ENCODE results near the gene TMEM115. TPM values are rescaled to one million over a fixed set of nuclear protein-coding genes. Genes with fewer than 3 reads are reported as not detected.

TMEM115 gene
- total and polyA plus RNA-seq, 10 of the 15 experiments (the other 5 are each of a cell fraction or from before 2014, with no cell fraction given), result 1.9 to 18.7 (median 13.2) TPM

GRCh38 chr3:50331364-50331907 lies 27.9 kb downstream of the TMEM115 start:
- no TSS peak for BruUV-seq (replicated peaks)
- Histone ChIP-seq H3K4me3 (no peak overlapping the region), H3K36me3 (ENCODE audit: control insufficient read depth in 2 of 2, insufficient read depth in 2 of 2, low read length in 1 of 2) (peaks cover 19 to 27% of the 10 kb centered on the region in 2 experiments), H4K20me1 (ENCODE audit: control insufficient read depth, insufficient read depth) (no peaks in the 10 kb centered on the region; the same call in 1 of the 2 replicates), H3K4me1 (ENCODE audit: control insufficient read depth, insufficient read depth, low read length) (peaks cover 12% of the 10 kb centered on the region), H3K27ac (ENCODE audit: control insufficient read depth, insufficient read depth) (no peak overlapping the region), H3K79me2 (ENCODE audit: control insufficient read depth, insufficient read depth, low read length) (peaks cover 49% of the 10 kb centered on the region), H3K27me3 (replicated peaks in 1 of 2; ENCODE audit: control insufficient read depth in 2 of 2, insufficient read depth in 2 of 2, low read length in 1 of 2) (no peaks in the 10 kb centered on the region), H3K9ac (ENCODE audit: control insufficient read depth, insufficient read depth, low read length) (no peak overlapping the region), H3K4me2 (ENCODE audit: control insufficient read depth, insufficient read depth) (no peak overlapping the region), H2AFZ (ENCODE audit: control insufficient read depth, low read depth, low read length) (no peak overlapping the region), H3K9me3 (replicated peaks; ENCODE audit: control insufficient read depth, insufficient read depth, low read length) (no peaks in the 10 kb centered on the region)
- no peak for TF ChIP-seq KLF5 (IDR thresholded peaks at IDR 0.05; ENCODE audit: partially characterized antibody)
- TF ChIP-seq RAD21 (IDR thresholded peaks at IDR 0.05; ENCODE audit: insufficient read depth, low read depth, low read length), result no peak
- no peak for TF ChIP-seq PML (IDR thresholded peaks at IDR 0.05; ENCODE audit: low read length)
- TF ChIP-seq SIN3A (IDR thresholded peaks at IDR 0.05; ENCODE audit: low read depth, low read length), result no peak
- TF ChIP-seq, protein P1, sequence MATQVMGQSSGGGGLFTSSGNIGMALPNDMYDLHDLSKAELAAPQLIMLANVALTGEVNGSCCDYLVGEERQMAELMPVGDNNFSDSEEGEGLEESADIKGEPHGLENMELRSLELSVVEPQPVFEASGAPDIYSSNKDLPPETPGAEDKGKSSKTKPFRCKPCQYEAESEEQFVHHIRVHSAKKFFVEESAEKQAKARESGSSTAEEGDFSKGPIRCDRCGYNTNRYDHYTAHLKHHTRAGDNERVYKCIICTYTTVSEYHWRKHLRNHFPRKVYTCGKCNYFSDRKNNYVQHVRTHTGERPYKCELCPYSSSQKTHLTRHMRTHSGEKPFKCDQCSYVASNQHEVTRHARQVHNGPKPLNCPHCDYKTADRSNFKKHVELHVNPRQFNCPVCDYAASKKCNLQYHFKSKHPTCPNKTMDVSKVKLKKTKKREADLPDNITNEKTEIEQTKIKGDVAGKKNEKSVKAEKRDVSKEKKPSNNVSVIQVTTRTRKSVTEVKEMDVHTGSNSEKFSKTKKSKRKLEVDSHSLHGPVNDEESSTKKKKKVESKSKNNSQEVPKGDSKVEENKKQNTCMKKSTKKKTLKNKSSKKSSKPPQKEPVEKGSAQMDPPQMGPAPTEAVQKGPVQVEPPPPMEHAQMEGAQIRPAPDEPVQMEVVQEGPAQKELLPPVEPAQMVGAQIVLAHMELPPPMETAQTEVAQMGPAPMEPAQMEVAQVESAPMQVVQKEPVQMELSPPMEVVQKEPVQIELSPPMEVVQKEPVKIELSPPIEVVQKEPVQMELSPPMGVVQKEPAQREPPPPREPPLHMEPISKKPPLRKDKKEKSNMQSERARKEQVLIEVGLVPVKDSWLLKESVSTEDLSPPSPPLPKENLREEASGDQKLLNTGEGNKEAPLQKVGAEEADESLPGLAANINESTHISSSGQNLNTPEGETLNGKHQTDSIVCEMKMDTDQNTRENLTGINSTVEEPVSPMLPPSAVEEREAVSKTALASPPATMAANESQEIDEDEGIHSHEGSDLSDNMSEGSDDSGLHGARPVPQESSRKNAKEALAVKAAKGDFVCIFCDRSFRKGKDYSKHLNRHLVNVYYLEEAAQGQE (IDR thresholded peaks at IDR 0.05; ENCODE audit: low read depth, low read length), result no peak
- no peak for TF ChIP-seq USF1 (IDR thresholded peaks at IDR 0.05; ENCODE audit: borderline replicate concordance, extremely low read length, insufficient read depth, low read depth, low read length)
- no peak for TF ChIP-seq E2F4 (IDR thresholded peaks at IDR 0.05; ENCODE audit: low read depth, low read length)
- no peak for TF ChIP-seq WRNIP1 (IDR thresholded peaks at IDR 0.05; ENCODE audit: borderline replicate concordance, low read depth, low read length)
- no peak for TF ChIP-seq SRF (IDR thresholded peaks at IDR 0.05; ENCODE audit: low read depth in 2 of 2, low read length in 2 of 2)
- TF ChIP-seq ZSCAN29 (IDR thresholded peaks at IDR 0.05), result no peak
- TF ChIP-seq SUPT20H (IDR thresholded peaks at IDR 0.05; ENCODE audit: borderline replicate concordance, control insufficient read depth, low read depth, low read length), result no peak
- no peak for TF ChIP-seq CHD2 (IDR thresholded peaks at IDR 0.05; ENCODE audit: borderline replicate concordance, low read depth, low read length)
- TF ChIP-seq RUNX3 (IDR thresholded peaks at IDR 0.05; ENCODE audit: low read length), result no peak
- TF ChIP-seq LARP7 (IDR thresholded peaks at IDR 0.05), result no peak
- TF ChIP-seq NFYB (IDR thresholded peaks at IDR 0.05; ENCODE audit: insufficient read depth, low read depth, low read length), result no peak
- no peak for TF ChIP-seq FOXK2 (IDR thresholded peaks at IDR 0.05)
- TF ChIP-seq POLR2AphosphoS5 (IDR thresholded peaks at IDR 0.05; ENCODE audit: low read length), result no peak
- TF ChIP-seq, protein P2, sequence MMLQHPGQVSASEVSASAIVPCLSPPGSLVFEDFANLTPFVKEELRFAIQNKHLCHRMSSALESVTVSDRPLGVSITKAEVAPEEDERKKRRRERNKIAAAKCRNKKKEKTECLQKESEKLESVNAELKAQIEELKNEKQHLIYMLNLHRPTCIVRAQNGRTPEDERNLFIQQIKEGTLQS (IDR thresholded peaks at IDR 0.05; ENCODE audit: borderline replicate concordance, extremely low read depth, low read depth, low read length), result no peak
- no peak for TF ChIP-seq NFYA (IDR thresholded peaks at IDR 0.05; ENCODE audit: borderline replicate concordance, low read depth, low read length)
- no peak for ATAC-seq
- RAD21 ChIA-PET (ENCODE audit: unreplicated experiment), result interaction anchor here (0.8 kb wide), 1 partner anchor 34 kb away, joined by 3 read pairs; no protein-coding TSS in a partner anchor
- DNase-seq (ENCODE audit: low read depth, low spot score), result no peak
- 97% methylated on average over 17 of the region's 19 CpGs for WGBS (ENCODE audit: insufficient coverage, insufficient replicate concordance, low lambda C conversion rate, missing lambda C conversion rate)
- intact Hi-C loops (cut with micrococcal nuclease; ENCODE audit: unreplicated experiment) (no loop called here), in situ Hi-C loops (cut with MboI) (loop anchor here (10.0 kb wide), 1 partner anchor 1063 kb away; the partner anchor contains the start of gene RBM15B)
- FAIRE-seq, result no peak
- POLR2A ChIA-PET, result interaction anchor here (0.5 to 1.2 kb wide), 3 partner anchors 10 to 19 kb away, joined by 3 read pairs; partner anchors contain the start of genes CYB561D2 and NPRL2
- CTCF ChIA-PET, result interaction anchor here (10.5 kb wide), 1 partner anchor 9 kb away, joined by 72 read pairs; the partner anchor contains the start of gene HYAL2
- SMC1A ChIA-PET (ENCODE audit: uncharacterized antibody, unreplicated experiment), result no interaction called here
